ENCODE results near the gene ATG2B.
"Not testable (repeated sequence)": the region's sequence is repeated elsewhere in the genome, so short reads cannot be mapped to it uniquely, and the experiment has no call there.

Gene ATG2B

DNA sequence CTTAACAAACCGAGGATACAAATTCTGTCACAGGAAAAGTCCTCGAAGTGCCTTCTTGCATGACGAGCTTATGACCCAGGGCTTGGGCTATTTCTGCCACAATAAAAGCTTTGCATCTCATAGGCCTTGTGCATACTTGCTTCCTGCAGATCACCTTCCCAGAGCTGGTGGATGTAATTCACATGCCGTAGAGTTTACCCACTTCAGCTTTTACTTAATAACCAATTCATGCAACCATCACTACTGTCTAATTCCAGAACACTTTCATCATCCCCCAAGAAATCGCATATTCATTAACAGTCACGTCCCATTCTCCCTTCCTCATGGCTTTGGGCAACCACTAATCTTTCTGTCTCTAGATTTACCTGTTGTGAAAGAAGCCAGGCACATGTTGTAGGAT, 116.1 kb downstream of the ATG2B start:
- no peak for DNase-seq

GRCh38 chr14:96246539-96246847, 116.6 kb downstream of the ATG2B start:
- DNase-seq = peak; percentile 95

DNA sequence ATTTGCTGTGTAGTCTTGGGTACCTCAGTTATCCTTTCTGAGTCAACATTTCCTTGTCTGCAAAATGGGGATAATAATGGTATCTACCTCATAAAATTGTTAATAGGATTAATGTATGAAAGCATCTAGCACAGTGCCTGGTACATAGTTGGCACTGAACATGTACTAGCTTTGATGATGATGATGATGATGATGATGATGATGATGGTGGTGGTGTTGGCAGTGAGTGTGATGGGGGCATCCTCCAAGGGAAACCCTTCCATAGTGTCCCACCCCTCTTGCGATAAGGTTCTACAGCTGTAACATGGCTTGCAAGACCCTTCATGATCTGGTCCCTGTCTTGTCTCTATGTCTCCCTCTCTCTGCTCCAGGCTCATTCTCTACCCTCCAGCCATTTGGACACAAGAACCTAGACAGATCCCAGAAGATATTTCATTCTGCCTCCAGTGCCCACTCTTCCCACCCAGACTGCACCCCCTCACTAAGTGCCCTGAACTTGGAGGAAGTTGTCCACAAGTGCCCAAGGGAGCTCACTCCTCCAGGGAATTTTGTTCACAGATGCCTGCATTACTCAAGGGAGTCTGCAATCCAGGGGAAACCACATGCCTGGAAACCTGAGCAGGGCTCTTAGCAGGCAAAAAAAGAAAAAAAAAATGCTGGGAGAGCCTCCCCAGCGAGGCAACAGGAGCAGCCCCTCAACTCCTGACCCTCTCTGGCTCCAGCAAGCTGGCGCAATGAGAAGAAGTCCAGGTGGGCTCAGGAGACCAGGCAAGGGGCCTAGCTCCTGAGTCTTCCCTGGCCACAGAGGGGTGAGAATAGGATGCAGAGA, 117.2 kb downstream of the ATG2B start:
- peak; percentile 86 for DNase-seq

DNA sequence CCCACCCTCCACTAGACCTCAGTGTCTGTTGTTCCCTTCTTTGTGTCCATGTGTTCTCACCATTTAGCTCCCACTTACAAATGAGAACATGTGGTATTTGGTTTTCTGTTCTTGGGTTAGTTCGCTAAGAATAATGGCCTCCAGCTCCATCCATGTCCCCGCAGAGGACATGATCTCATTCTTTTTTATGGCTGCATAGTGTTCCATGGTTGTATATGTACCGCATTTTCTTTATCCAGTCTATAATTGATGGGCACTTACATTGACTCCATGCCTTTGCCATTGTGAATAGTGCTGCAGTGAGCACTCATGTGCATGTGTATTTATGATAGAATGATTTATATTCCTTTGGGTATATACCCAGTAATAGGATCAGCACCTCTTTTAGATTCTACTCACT, 118.1 kb downstream of the ATG2B start:
- not testable (repeated sequence) for DNase-seq

GRCh38 chr14:96243785-96244184, 119.4 kb downstream of the ATG2B start:
- DNase-seq = no peak

GRCh38 chr14:96242126-96242525, 121.0 kb downstream of the ATG2B start:
- DNase-seq = no peak

DNA sequence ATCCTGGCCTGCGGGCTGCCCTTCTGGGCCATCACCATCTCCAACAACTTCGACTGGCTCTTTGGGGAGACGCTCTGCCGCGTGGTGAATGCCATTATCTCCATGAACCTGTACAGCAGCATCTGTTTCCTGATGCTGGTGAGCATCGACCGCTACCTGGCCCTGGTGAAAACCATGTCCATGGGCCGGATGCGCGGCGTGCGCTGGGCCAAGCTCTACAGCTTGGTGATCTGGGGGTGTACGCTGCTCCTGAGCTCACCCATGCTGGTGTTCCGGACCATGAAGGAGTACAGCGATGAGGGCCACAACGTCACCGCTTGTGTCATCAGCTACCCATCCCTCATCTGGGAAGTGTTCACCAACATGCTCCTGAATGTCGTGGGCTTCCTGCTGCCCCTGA, 122.5 kb downstream of the ATG2B start:
- DNase-seq = no peak

DNA sequence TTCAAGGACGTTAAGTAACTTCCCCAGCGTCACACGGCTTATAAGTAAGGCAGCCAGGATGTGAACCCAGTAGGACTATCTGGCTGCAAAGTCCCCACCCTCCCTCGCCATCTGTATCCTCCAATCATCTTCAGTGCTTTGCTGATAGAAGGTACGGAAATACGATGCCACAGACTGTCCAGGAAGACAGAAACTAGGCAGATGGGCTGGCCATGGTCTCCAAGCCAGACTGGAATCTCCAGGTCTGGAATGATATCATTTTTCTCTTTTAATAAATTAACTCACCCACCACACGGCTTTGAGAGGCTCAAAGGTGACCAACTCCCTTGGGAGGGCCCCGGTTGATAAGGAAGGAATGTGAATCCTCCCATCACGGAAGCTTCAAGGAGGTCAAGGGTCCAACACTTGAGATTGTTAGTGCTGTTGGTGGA, 123.4 kb downstream of the ATG2B start:
- DNase-seq = no peak

DNA sequence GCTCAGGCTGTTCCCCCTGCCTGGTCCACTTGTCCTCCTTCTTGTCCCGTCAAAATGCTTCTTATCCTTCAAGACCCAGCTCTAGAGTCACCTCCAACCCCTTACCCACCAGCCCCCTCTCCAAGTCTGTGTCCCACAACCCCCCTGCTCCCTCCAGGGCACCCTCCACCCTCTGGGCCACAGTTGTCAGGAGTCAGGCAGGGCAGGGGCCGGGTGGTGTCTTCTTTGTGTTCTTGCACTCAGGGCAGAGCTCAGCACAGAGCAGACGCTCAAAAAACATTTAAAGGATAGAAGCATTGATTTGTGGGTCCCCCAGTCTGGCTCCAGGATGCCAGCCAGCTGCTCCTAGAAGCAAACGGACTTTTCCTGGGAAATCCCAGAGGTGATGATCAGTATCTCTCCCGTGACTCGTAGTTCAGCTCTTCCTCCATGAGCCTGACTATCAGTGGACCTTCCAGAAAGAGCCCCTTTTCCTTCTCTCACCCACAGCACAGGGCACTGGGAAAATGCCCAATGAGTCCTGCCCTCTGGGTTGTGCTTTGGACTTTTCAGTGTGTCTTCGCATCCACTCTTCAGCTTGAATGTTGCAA, 124.4 kb downstream of the ATG2B start:
- DNase-seq = no peak

DNA sequence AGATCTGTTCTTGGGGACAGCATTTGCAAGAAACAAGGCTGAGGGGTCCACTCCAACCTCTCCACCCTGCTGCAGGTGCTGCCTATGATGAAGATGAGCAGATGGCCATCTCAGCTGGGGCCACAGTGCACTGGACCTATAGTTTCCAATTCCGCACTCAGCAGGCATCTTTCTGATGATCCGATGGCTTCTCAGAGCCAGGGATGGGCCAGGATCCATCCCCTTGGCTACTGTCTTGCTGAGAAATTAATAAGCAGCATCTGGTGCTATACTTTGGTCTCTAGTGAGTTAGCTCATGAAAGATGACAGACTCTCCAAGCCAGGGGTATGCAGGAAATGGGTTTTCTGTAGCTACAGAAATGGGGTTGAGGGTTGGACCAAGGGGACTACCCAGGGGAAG, 125.5 kb downstream of the ATG2B start:
- no peak for DNase-seq

- no peak for DNase-seq
Measured at GRCh38 chr14:96235426-96235825, 127.7 kb downstream of the ATG2B start.

- DNase-seq = no peak
Measured at GRCh38 chr14:96233661-96234060, 129.5 kb downstream of the ATG2B start.

GRCh38 chr14:96232506-96232905, 130.6 kb downstream of the ATG2B start:
- no peak for DNase-seq

- DNase-seq = no peak
Measured at GRCh38 chr14:96231526-96232130, 131.5 kb downstream of the ATG2B start.

GRCh38 chr14:96231056-96231455, 132.1 kb downstream of the ATG2B start:
- no peak for DNase-seq

DNA sequence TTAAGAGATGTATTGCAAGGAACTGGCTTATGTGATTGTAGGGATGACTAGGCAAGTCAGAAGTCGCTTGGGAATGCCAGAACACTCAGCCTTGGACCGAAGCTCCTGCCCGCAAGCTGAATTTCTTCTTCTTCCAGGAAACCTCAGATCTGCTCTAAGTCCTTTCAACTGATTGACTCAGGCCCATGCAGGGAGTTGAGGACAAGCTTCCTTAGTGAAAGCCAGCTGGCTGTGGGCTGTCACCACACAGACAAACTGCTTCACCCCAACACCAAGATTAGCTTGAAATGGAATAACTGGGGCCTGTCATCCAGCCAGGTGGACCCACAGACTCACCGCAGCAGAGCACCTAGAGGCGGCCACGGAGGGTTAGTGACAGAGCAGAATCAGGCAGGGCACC, 133.8 kb downstream of the ATG2B start:
- DNase-seq = no peak

All from fibroblast of skin of right biceps (primary cell).